CD4-positive, alpha-beta T cell treated with Interleukin-17A for 4 hours (primary cell): ENCODE data around the gene PKP1.

Source experiments
- DNase-seq: peaks from one replicate; pipeline ENCODE4 v3.0.0-alpha.2; 2020; ENCODE audit warnings: mixed read lengths

The PKP1 gene

GRCh38 chr1:201261771-201262547, 21.3 kb upstream of the PKP1 start:
- DNase-seq: no peak

GRCh38 chr1:201262963-201263608, 20.2 kb upstream of the PKP1 start:
- DNase-seq: no peak

- DNase-seq: no peak
These were observed 19.2 kb upstream of the PKP1 start for GRCh38 chr1:201264072-201264471.

- DNase-seq: no peak
These were observed 18.8 kb upstream of the PKP1 start for GRCh38 chr1:201264554-201264953.

GRCh38 chr1:201265756-201266155, 17.6 kb upstream of the PKP1 start:
- no peak for DNase-seq

- no peak for DNase-seq
These were observed 17.0 kb upstream of the PKP1 start for GRCh38 chr1:201266276-201266675.

- DNase-seq: no peak
These were observed 16.5 kb upstream of the PKP1 start for GRCh38 chr1:201266774-201267173.

GRCh38 chr1:201267481-201268229, 15.7 kb upstream of the PKP1 start:
- DNase-seq: no peak

GRCh38 chr1:201268604-201269151, 14.6 kb upstream of the PKP1 start:
- DNase-seq: no peak

GRCh38 chr1:201269281-201269680, 14.0 kb upstream of the PKP1 start:
- DNase-seq: no peak

GRCh38 chr1:201269900-201270410, 13.4 kb upstream of the PKP1 start:
- DNase-seq: no peak

- no peak for DNase-seq
These were observed 12.5 kb upstream of the PKP1 start for GRCh38 chr1:201270616-201271390.

- DNase-seq: no peak
These were observed 10.5 kb upstream of the PKP1 start for GRCh38 chr1:201272799-201273198.

- no peak for DNase-seq
These were observed 8.6 kb upstream of the PKP1 start for GRCh38 chr1:201274616-201275252.

- DNase-seq: no peak
These were observed 8.0 kb upstream of the PKP1 start for GRCh38 chr1:201275253-201275666.

- DNase-seq: no peak
These were observed 6.4 kb upstream of the PKP1 start for GRCh38 chr1:201276891-201277290.

GRCh38 chr1:201277441-201277840, 5.9 kb upstream of the PKP1 start:
- no peak for DNase-seq

- DNase-seq: no peak
These were observed 4.0 kb upstream of the PKP1 start for GRCh38 chr1:201279313-201279712.

- no peak for DNase-seq
These were observed 2.4 kb upstream of the PKP1 start for GRCh38 chr1:201280884-201281283.

GRCh38 chr1:201281573-201281972, 1.7 kb upstream of the PKP1 start:
- no peak for DNase-seq

- DNase-seq: no peak
These were observed 1.1 kb upstream of the PKP1 start for GRCh38 chr1:201282216-201282615.
